CD8-positive, alpha-beta memory T cell (primary cell): ENCODE measurements around the gene ZNF525. TPM values are rescaled to one million over a fixed set of nuclear protein-coding genes. Genes with fewer than 3 reads are reported as not detected.
"Not testable (repeated sequence)": the region's sequence is repeated elsewhere in the genome, so short reads cannot be mapped to it uniquely, and the experiment has no call there.

Source experiments
- CTCF ChIA-PET: fragments of 350-600 bp; sonication (Branson Sonifier 250); formaldehyde crosslinking; loops from one replicate; lab custom pipeline; 2021; ENCODE audit warnings: antibody characterized with exemption; lab: Charles Lee
- POLR2A ChIA-PET: fragments of 350-600 bp; sonication (Branson Sonifier 250); formaldehyde crosslinking; loops from one replicate; lab custom pipeline; 2021; ENCODE audit warnings: antibody characterized with exemption; lab: Charles Lee
- DNase-seq, 5 donors: peaks; one replicate each; pipeline versions ENCODE4 v3.0.0 to v3.0.0-alpha.2; 2020 to 2022; ENCODE audit warnings: mixed read lengths in 1 of 5
- H3K27ac ChIP-seq: one replicate; pipeline ENCODE4 v1.7.0; 2013; ENCODE audit warnings: low read depth, mild to moderate bottlenecking, low read length, moderate library complexity
- H3K27me3 ChIP-seq: 2 replicates; pipeline ENCODE4 v1.7.0; 2013; ENCODE audit warnings: low read length, mild to moderate bottlenecking; ENCODE audit not compliant: insufficient read depth, poor library complexity, severe bottlenecking
- H3K36me3 ChIP-seq: 2 replicates; pipeline ENCODE4 v1.7.0; 2013; ENCODE audit warnings: mild to moderate bottlenecking, low read length, moderate library complexity; ENCODE audit not compliant: insufficient read depth
- H3K4me1 ChIP-seq: 2 replicates; pipeline ENCODE4 v1.7.0; 2013; ENCODE audit warnings: mild to moderate bottlenecking, low read length, moderate library complexity; ENCODE audit not compliant: insufficient read depth
- H3K4me3 ChIP-seq: 2 replicates; pipeline ENCODE4 v1.7.0; 2013; ENCODE audit warnings: mild to moderate bottlenecking, low read length
- H3K9me3 ChIP-seq: 2 replicates; pipeline ENCODE4 v1.7.0; 2013; ENCODE audit warnings: mild to moderate bottlenecking, low read length
- H3K27ac Mint-ChIP-seq, 8 donors: one replicate each; pipeline ENCODE4 v1.8.0; 2020 to 2021; ENCODE audit warnings: mixed read lengths in 8 of 8, mild to moderate bottlenecking in 6 of 8, inconsistent platforms in 3 of 8, moderate library complexity in 3 of 8
- H3K27me3 Mint-ChIP-seq, 2 donors: one replicate each; pipeline ENCODE4 v1.8.0; 2020 to 2021; ENCODE audit warnings: mixed read lengths in 2 of 2, mild to moderate bottlenecking in 1 of 2, moderate library complexity in 1 of 2
- H3K36me3 Mint-ChIP-seq, 3 donors: one replicate each; pipeline ENCODE4 v1.8.0; 2020 to 2021; ENCODE audit warnings: mixed read lengths in 3 of 3, inconsistent platforms in 1 of 3, mild to moderate bottlenecking in 1 of 3
- H3K4me1 Mint-ChIP-seq, 3 donors: one replicate each; pipeline ENCODE4 v1.8.0; 2020 to 2021; ENCODE audit warnings: mixed read lengths in 3 of 3, inconsistent platforms in 1 of 3, mild to moderate bottlenecking in 1 of 3
- H3K4me3 Mint-ChIP-seq, 7 donors: one replicate each; pipeline ENCODE4 v1.8.0; 2020 to 2021; ENCODE audit warnings: mixed read lengths in 7 of 7, mild to moderate bottlenecking in 6 of 7, moderate library complexity in 4 of 7, inconsistent platforms in 2 of 7
- H3K9me3 Mint-ChIP-seq, 5 donors: one replicate each; pipeline ENCODE4 v1.8.0; 2020 to 2022; ENCODE audit warnings: mixed read lengths in 5 of 5, mild to moderate bottlenecking in 3 of 5, moderate library complexity in 2 of 5, inconsistent platforms in 1 of 5
- polyA plus RNA-seq: library from polyadenylated mRNA; unstranded; fragments of 300-500 nt; fragmentation: Illumina TruSeq; gene quantifications from one replicate; pipeline ENCODE4 v1.2.3, GENCODE V29; 2021
- total RNA-seq, 2 experiments: library from RNA; stranded (reverse); gene quantifications; one replicate each; pipeline ENCODE4 v1.2.3, GENCODE V29; 2021

The ZNF525 gene
- total and polyA plus RNA-seq, 3 experiments from 2014 or later = 9.9 to 18.7 (median 17.8) TPM

DNA sequence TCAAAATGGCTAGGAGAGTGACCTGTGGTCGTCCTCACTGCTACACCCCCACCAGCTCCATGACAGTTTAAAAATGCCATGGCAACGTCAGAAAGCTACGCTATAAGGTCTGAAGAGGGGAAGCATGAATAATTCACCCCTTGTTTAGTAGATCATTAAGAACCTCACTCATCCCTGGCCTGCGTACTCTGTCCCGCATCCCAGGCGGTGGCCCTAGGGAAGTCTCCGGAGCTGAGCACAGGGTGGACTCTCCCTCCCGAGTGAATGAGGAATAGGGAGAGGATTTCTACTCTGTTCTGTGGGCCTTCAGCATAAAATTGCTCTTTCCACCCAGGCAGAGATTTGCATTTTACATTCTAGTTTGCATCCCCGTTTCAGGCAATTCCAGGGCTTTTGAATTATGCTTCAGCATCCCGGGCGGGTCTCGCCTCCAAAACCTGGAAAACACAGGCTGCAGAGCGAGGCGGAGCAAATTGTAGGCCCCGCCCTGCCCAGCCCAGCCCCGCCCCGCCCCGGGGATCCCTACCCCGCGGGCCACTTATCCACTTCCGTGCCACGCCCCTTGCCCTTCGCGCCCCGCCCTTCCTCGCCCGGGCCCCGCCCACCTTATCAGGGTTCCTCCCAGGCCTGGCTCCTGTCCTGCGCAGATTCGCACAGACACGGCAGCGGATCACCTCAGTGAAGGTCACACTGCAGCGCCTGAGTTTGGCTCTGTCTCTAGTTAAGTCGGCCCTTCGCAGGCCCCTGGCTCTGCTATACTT is 7.5 kb upstream of the ZNF525 start:
- no peaks in the 10 kb centered on the region for H3K27me3 ChIP-seq
- peaks cover 15 to 69% (median 57%) of the 10 kb centered on the region in 5 donors for H3K9me3 Mint-ChIP-seq
- peak overlapping the region in 1 of 8 donors; percentile 54 for H3K27ac Mint-ChIP-seq
- no peaks in the 10 kb centered on the region for H3K4me1 ChIP-seq
- DNase-seq = no peak
- H3K4me1 Mint-ChIP-seq = no peaks in the 10 kb centered on the region
- H3K27ac ChIP-seq = no peak overlapping the region
- no peak overlapping the region for H3K4me3 Mint-ChIP-seq
- ChIA-PET CTCF (interaction anchor here (0.7 kb wide), 1 partner anchor 162 kb away, joined by 4 read pairs; no protein-coding TSS in a partner anchor), POLR2A (no interaction called here)
- no peaks in the 10 kb centered on the region for H3K27me3 Mint-ChIP-seq
- peaks cover 47% of the 10 kb centered on the region for H3K9me3 ChIP-seq
- no peak overlapping the region for H3K4me3 ChIP-seq
- no peaks in the 10 kb centered on the region for H3K36me3 ChIP-seq
- peaks cover 0 to 25% (median 13%) of the 10 kb centered on the region in 3 donors for H3K36me3 Mint-ChIP-seq

DNA sequence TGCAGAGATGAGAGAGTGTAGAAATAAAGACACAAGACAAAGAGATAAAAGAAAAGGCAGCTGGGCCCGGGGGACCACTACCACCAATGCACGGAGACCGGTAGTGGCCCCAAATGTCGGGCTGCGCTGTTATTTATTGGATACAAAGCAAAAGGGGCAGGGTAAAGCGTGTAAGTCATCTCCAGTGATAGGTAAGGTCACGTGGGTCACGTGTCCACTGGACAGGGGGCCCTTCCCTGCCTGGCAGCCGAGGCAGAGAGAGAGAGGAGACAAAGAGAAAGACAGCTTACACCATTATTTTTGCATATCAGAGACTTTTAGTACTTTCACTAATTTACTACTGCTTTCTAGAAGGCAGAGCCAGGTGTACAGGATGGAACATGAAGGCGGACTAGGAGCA is 5.4 kb upstream of the ZNF525 start:
- H3K9me3 Mint-ChIP-seq = peaks cover 5 to 50% (median 37%) of the 10 kb centered on the region in 5 donors
- peaks cover 27% of the 10 kb centered on the region for H3K9me3 ChIP-seq
- H3K4me1 ChIP-seq, H3K27me3 ChIP-seq, H3K4me1 Mint-ChIP-seq, H3K27ac ChIP-seq, POLR2A ChIA-PET, H3K4me3 ChIP-seq, H3K27me3 Mint-ChIP-seq, H3K36me3 ChIP-seq, DNase-seq: not testable (repeated sequence)
- H3K27ac Mint-ChIP-seq = peak overlapping the region in 2 of 8 donors; percentile 42 to 90
- CTCF ChIA-PET = interaction anchor here (0.7 kb wide), 1 partner anchor 165 kb away, joined by 4 read pairs; no protein-coding TSS in a partner anchor
- peaks cover 0 to 14% (median 3%) of the 10 kb centered on the region in 3 donors for H3K36me3 Mint-ChIP-seq
- H3K4me3 Mint-ChIP-seq = peak overlapping the region in 1 of 7 donors; percentile 69

DNA sequence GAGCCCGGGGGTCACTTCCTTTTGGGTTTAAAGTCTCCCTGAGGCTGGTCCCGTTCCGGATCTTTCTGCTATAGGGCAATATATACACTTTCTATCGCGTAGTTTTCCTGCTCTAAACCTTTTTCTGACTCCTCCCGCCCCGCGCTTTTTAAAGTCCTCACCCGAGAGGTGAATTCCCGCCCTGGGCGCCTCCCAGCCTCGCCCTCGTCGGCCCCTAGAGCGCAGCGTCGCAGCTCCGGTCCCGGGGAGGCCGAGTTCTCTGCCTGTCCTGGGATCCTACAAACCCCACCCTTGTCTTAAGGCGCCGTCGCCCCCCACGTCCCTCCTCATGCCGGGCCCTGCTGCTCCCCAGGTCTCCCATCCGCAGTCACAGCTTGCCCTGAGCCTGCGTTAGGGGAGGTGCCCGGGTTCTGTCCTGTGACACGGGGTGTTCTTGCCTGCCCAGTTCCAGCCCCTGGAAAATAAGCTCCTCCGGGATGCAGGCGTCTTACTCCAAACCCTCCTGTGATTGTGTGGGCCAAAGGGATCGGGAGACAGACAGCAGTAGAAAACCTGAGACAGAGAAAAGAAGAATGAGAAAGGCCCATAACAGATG is 491 bp downstream of the ZNF525 start:
- Mint-ChIP-seq H3K9me3 (peaks cover 0 to 21% (median 0%) of the 10 kb centered on the region in 5 donors), H3K4me1 (peaks cover 29 to 43% (median 31%) of the 10 kb centered on the region in 3 donors), H3K36me3 (peaks cover 6 to 31% (median 18%) of the 10 kb centered on the region in 3 donors), H3K27me3 (peaks cover 0 to 1% of the 10 kb centered on the region in 2 donors), H3K27ac (peak overlapping the region; percentile 87 to 98 (median 96)), H3K4me3 (peak overlapping the region; percentile 95 to 99 (median 97))
- peak overlapping the region; percentile 91 for H3K4me3 ChIP-seq
- H3K36me3 ChIP-seq = no peaks in the 10 kb centered on the region
- ChIA-PET POLR2A (no interaction called here), CTCF (interaction anchor here (1.4 kb wide), 1 partner anchor 171 kb away, joined by 3 read pairs; no protein-coding TSS in a partner anchor)
- H3K27ac ChIP-seq = peak overlapping the region; percentile 75
- H3K9me3 ChIP-seq = no peaks in the 10 kb centered on the region
- peak in 3 of 5 donors; percentile 21 to 63 (median 26) for DNase-seq
- H3K27me3 ChIP-seq = no peaks in the 10 kb centered on the region
- H3K4me1 ChIP-seq = peaks cover 4% of the 10 kb centered on the region

DNA sequence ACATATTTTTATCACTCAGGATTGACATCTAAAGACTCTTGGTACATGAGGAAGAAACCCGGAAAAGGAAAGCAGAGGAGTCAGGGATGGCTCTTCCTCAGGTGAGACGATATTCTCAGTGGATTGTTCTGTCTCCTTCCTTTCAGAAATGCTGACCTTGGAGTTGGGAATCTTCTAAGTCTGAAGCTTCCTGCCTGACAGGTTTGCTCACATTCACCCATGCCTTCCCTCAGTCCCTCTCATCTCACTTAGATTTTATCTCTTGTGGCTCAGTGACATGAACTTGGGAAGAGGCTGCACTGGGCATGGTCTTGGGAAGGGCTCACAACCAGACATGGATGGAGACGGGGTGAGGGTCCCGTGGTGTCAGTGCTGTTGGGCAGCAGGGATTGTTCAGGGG is 6.7 kb downstream of the ZNF525 start:
- H3K27me3 Mint-ChIP-seq = peaks cover 0 to 1% of the 10 kb centered on the region in 2 donors
- Histone ChIP-seq H3K4me1 (no peaks in the 10 kb centered on the region), H3K9me3 (peaks cover 3% of the 10 kb centered on the region), H3K36me3 (peaks cover 8% of the 10 kb centered on the region), H3K4me3 (no peak overlapping the region), H3K27ac (no peak overlapping the region), H3K27me3 (no peaks in the 10 kb centered on the region)
- peaks cover 30 to 76% (median 67%) of the 10 kb centered on the region in 3 donors for H3K36me3 Mint-ChIP-seq
- CTCF ChIA-PET = no interaction called here
- peaks cover 10 to 20% (median 11%) of the 10 kb centered on the region in 3 donors for H3K4me1 Mint-ChIP-seq
- H3K4me3 Mint-ChIP-seq = no peak overlapping the region
- DNase-seq = no peak
- POLR2A ChIA-PET = no interaction called here
- H3K9me3 Mint-ChIP-seq = peaks cover 0 to 48% (median 6%) of the 10 kb centered on the region in 5 donors
- H3K27ac Mint-ChIP-seq = no peak overlapping the region

DNA sequence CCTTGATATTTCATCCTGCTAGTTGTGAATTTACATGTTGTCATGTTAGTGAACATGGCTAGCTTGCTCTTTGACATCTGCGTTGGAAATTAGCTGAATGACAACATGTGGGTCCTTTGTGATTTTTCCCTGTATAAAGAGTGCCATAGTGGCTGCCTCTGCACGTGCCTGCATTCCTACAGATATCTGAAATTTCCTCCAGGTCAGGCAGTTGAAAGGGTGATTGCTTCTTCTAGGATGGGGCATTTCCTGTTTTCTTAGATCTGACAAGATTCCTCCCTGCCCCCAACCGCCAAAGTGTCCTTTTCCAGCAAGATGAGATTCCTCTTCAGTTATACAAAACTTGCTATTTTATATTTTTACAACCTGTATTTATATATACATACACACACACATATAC is 8.8 kb downstream of the ZNF525 start:
- no peak overlapping the region for H3K27ac ChIP-seq
- no peak for DNase-seq
- H3K4me1 ChIP-seq = no peaks in the 10 kb centered on the region
- Mint-ChIP-seq H3K27ac (no peak overlapping the region), H3K27me3 (peaks cover 0 to 1% of the 10 kb centered on the region in 2 donors), H3K36me3 (peaks cover 45 to 82% (median 80%) of the 10 kb centered on the region in 3 donors), H3K9me3 (peaks cover 10 to 58% (median 26%) of the 10 kb centered on the region in 5 donors), H3K4me3 (no peak overlapping the region), H3K4me1 (peaks cover 0 to under 1% (median 0%) of the 10 kb centered on the region in 3 donors)
- H3K36me3 ChIP-seq = peaks cover 23% of the 10 kb centered on the region
- ChIA-PET CTCF (no interaction called here), POLR2A (no interaction called here)
- no peaks in the 10 kb centered on the region for H3K27me3 ChIP-seq
- H3K4me3 ChIP-seq = no peak overlapping the region
- peaks cover 14% of the 10 kb centered on the region for H3K9me3 ChIP-seq

DNA sequence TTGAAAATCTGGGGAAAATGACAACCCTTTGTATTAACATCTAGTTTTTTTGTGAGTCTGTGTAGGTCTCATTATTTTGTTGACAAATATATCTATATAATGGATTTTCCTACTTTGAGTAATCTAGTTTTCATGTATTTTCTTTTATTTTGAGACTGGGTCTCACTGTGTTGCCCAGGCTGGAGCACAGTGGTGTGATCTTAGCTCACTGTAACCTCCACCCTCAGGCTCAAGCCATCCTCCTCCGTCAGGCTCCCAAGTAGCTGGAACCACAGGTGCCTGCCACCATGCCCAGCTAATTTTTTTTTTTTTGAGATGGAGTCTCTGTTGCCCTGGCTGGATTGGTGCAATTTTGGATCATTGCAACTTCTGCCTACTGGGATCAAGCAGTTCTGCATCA is 9.2 kb downstream of the ZNF525 start:
- H3K4me1 Mint-ChIP-seq = no peaks in the 10 kb centered on the region
- H3K36me3 ChIP-seq = peaks cover 28% of the 10 kb centered on the region
- no peak overlapping the region for H3K27ac Mint-ChIP-seq
- H3K4me3 Mint-ChIP-seq = no peak overlapping the region
- ChIA-PET CTCF (no interaction called here), POLR2A (no interaction called here)
- no peaks in the 10 kb centered on the region for H3K27me3 ChIP-seq
- no peak for DNase-seq
- H3K9me3 Mint-ChIP-seq = peaks cover 10 to 62% (median 31%) of the 10 kb centered on the region in 5 donors
- H3K4me1 ChIP-seq = no peaks in the 10 kb centered on the region
- no peak overlapping the region for H3K4me3 ChIP-seq
- peaks cover 19% of the 10 kb centered on the region for H3K9me3 ChIP-seq
- H3K36me3 Mint-ChIP-seq = peaks cover 48 to 85% (median 84%) of the 10 kb centered on the region in 3 donors
- no peak overlapping the region for H3K27ac ChIP-seq
- peaks cover 0 to 1% of the 10 kb centered on the region in 2 donors for H3K27me3 Mint-ChIP-seq

DNA sequence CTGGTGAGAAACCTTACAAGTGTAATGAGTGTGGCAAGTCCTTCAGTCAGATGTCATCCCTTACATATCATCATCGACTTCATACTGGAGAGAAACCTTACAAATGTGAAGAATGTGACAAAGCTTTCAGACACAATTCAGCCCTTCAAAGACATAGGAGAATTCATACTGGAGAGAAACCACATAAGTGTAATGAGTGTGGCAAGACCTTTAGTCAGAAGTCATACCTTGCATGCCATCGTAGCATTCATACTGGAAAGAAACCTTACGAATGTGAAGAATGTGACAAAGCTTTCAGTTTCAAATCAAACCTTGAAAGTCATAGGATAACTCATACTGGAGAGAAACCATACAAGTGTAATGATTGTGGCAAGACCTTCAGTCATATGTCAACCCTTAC is 15.9 kb downstream of the ZNF525 start:
- Mint-ChIP-seq H3K36me3 (peaks cover 57 to 94% (median 92%) of the 10 kb centered on the region in 3 donors), H3K27me3 (no peaks in the 10 kb centered on the region), H3K4me1 (no peaks in the 10 kb centered on the region), H3K9me3 (peaks cover 64 to 95% (median 90%) of the 10 kb centered on the region in 5 donors), H3K4me3 (no peak overlapping the region), H3K27ac (no peak overlapping the region)
- ChIA-PET CTCF (no interaction called here), POLR2A (no interaction called here)
- peak overlapping the region; percentile 8 for H3K4me3 ChIP-seq
- H3K4me1 ChIP-seq = no peaks in the 10 kb centered on the region
- no peak for DNase-seq
- H3K9me3 ChIP-seq = peaks cover 74% of the 10 kb centered on the region
- peaks cover 45% of the 10 kb centered on the region for H3K36me3 ChIP-seq
- H3K27me3 ChIP-seq = no peaks in the 10 kb centered on the region
- H3K27ac ChIP-seq = no peak overlapping the region

DNA sequence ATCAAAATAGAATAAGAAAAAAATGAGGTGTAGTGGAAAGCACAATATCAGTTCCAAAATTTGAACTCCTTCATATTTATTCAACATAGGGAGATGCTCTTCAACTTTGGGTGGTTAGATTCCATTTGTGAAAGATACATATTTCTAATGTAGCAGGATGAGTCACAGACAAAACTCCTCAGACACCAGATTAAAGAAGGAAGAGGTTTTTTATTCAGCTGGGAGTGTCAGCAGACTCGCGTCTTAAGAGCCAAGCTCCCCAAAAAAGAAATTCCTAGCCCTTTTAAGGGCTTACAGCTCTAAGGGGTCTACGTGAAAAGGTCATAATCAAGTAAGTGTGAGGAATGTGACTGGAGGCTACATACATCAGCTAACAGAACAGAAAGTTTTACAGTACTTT is 22.7 kb downstream of the ZNF525 start:
- Mint-ChIP-seq H3K9me3 (peaks cover 40 to 77% (median 67%) of the 10 kb centered on the region in 5 donors), H3K4me3 (no peak overlapping the region), H3K4me1 (no peaks in the 10 kb centered on the region), H3K36me3 (peaks cover 14 to 51% (median 27%) of the 10 kb centered on the region in 3 donors), H3K27me3 (no peaks in the 10 kb centered on the region), H3K27ac (no peak overlapping the region)
- DNase-seq = no peak
- Histone ChIP-seq H3K27me3 (no peaks in the 10 kb centered on the region), H3K9me3 (peaks cover 37% of the 10 kb centered on the region), H3K4me3 (no peak overlapping the region), H3K4me1 (no peaks in the 10 kb centered on the region), H3K36me3 (no peaks in the 10 kb centered on the region), H3K27ac (no peak overlapping the region)
- POLR2A ChIA-PET = no interaction called here
- CTCF ChIA-PET = interaction anchor here (0.6 kb wide), 1 partner anchor 26 kb away, joined by 3 read pairs; no protein-coding TSS in a partner anchor
